HEK293 (cell line): ENCODE results near the gene PHTF1.

Source experiments
- CTCF ChIA-PET: fragments of 350-600 bp; formaldehyde crosslinking; extraction: SDS; loops from one replicate; lab custom pipeline; 2021; ENCODE audit warnings: antibody characterized with exemption; lab: Yijun Ruan, JAX
- POLR2A ChIA-PET: fragments of 300-600 bp; formaldehyde crosslinking; extraction: SDS; loops from one replicate; lab custom pipeline; 2020; ENCODE audit warnings: antibody characterized with exemption, inconsistent platforms; lab: Yijun Ruan, JAX
- H3K27ac ChIP-seq: fragments of 200-500 bp; sonication (Bioruptor generic); 2 replicates; pipeline ENCODE4 v1.5.1; 2014; ENCODE audit warnings: low read depth, low read length, control low read depth, inconsistent platforms; ENCODE audit errors: extremely low read depth
- H3K36me3 ChIP-seq, 2 experiments: fragments of 200-500 bp in 1 of 2; sonication (Bioruptor generic) in 1 of 2; 1 replicate in 1 of 2; 2 replicates in 1 of 2; pipeline ENCODE4 v1.5.1; 2014 to 2017; ENCODE audit warnings: inconsistent platforms in 2 of 2, low read length in 2 of 2; ENCODE audit not compliant: control insufficient read depth in 2 of 2, insufficient read depth in 1 of 2
- H3K4me1 ChIP-seq: fragments of 200-500 bp; sonication (Bioruptor generic); 2 replicates; pipeline ENCODE4 v1.5.1; 2014; ENCODE audit warnings: mild to moderate bottlenecking, low read length, inconsistent platforms; ENCODE audit not compliant: control insufficient read depth, insufficient read depth
- H3K4me3 ChIP-seq: 2 replicates; pipeline ENCODE4 v1.5.1; 2011; ENCODE audit warnings: low read depth, mild to moderate bottlenecking, control low read depth, low read length, moderate library complexity
- H3K9me3 ChIP-seq: fragments of 200-500 bp; sonication (Bioruptor generic); 2 replicates; pipeline ENCODE4 v1.5.1; 2014; ENCODE audit warnings: low read depth, low read length, inconsistent platforms; ENCODE audit not compliant: control insufficient read depth, insufficient read depth
- IKZF3 ChIP-seq: fragments of 450-650 bp; IDR thresholded peaks from 2 replicates; pipeline ENCODE4 v1.5.0; 2018; ENCODE audit warnings: missing biosample characterization, mild to moderate bottlenecking, missing genetic modification characterization, moderate library complexity
- KLF9 ChIP-seq: fragments of 450-650 bp; formaldehyde crosslinking; IDR thresholded peaks from 2 replicates; pipeline ENCODE4 v1.5.1; 2016; ENCODE audit warnings: missing biosample characterization, missing genetic modification characterization, low read depth
- MZF1 ChIP-seq: fragments of 450-650 bp; formaldehyde crosslinking; IDR thresholded peaks from 2 replicates; pipeline ENCODE4 v1.5.1; 2017; ENCODE audit warnings: missing biosample characterization, missing genetic modification characterization, borderline replicate concordance
- PRDM1 ChIP-seq: fragments of 450-650 bp; formaldehyde crosslinking; IDR thresholded peaks from 2 replicates; pipeline ENCODE4; 2016; ENCODE audit warnings: missing biosample characterization, missing genetic modification characterization
- PRDM2 ChIP-seq: fragments of 450-650 bp; formaldehyde crosslinking; IDR thresholded peaks from 2 replicates; pipeline ENCODE4 v1.5.1; 2016; ENCODE audit warnings: missing biosample characterization, missing genetic modification characterization, borderline replicate concordance
- YY2 ChIP-seq: fragments of 450-650 bp; formaldehyde crosslinking; IDR thresholded peaks from 2 replicates; pipeline ENCODE4 v1.5.1; 2016; ENCODE audit warnings: missing biosample characterization, missing genetic modification characterization
- ZFHX2 ChIP-seq: fragments of 450-650 bp; formaldehyde crosslinking; conservative IDR thresholded peaks from 2 replicates; pipeline ENCODE4 v1.5.1; 2016; ENCODE audit warnings: missing biosample characterization, missing genetic modification characterization
- ZNF112 ChIP-seq: fragments of 450-650 bp; formaldehyde crosslinking; IDR thresholded peaks from 2 replicates; pipeline ENCODE4 v1.5.0; 2017; ENCODE audit warnings: missing biosample characterization, missing genetic modification characterization
- ZNF146 ChIP-seq: fragments of 450-650 bp; formaldehyde crosslinking; IDR thresholded peaks from 2 replicates; pipeline ENCODE4 v1.5.1; 2016; ENCODE audit warnings: missing biosample characterization, missing genetic modification characterization
- ZNF202 ChIP-seq: fragments of 450-650 bp; formaldehyde crosslinking; IDR thresholded peaks from 2 replicates; pipeline ENCODE4 v1.5.1; 2016; ENCODE audit warnings: missing biosample characterization, missing genetic modification characterization, borderline replicate concordance
- ZNF221 ChIP-seq: fragments of 450-650 bp; formaldehyde crosslinking; IDR thresholded peaks from 2 replicates; pipeline ENCODE4 v1.5.1; 2017; ENCODE audit warnings: missing biosample characterization, missing genetic modification characterization, borderline replicate concordance
- ZNF223 ChIP-seq: fragments of 450-650 bp; formaldehyde crosslinking; IDR thresholded peaks from 2 replicates; pipeline ENCODE4 v1.5.1; 2016; ENCODE audit warnings: missing biosample characterization, missing genetic modification characterization
- ZNF335 ChIP-seq: fragments of 450-650 bp; formaldehyde crosslinking; conservative IDR thresholded peaks from 2 replicates; pipeline ENCODE4 v1.5.1; 2016; ENCODE audit warnings: missing biosample characterization, missing genetic modification characterization
- ZNF48 ChIP-seq: fragments of 450-650 bp; formaldehyde crosslinking; IDR thresholded peaks from 2 replicates; pipeline ENCODE4 v1.5.1; 2016; ENCODE audit warnings: missing biosample characterization, missing genetic modification characterization
- ZNF596 ChIP-seq: fragments of 450-650 bp; IDR thresholded peaks from 2 replicates; pipeline ENCODE4 v1.5.0; 2018; ENCODE audit warnings: missing biosample characterization, mild to moderate bottlenecking, missing genetic modification characterization, moderate library complexity
- ZNF785 ChIP-seq: fragments of 450-650 bp; formaldehyde crosslinking; IDR thresholded peaks from 2 replicates; pipeline ENCODE4 v1.5.1; 2016; ENCODE audit warnings: missing biosample characterization, missing genetic modification characterization
- TF ChIP-seq, protein P1 (sequence below): fragments of 450-650 bp; formaldehyde crosslinking; IDR thresholded peaks from 2 replicates; pipeline ENCODE4 v1.5.1; 2016; ENCODE audit warnings: missing biosample characterization, missing genetic modification characterization
- TF ChIP-seq, protein P2 (sequence below): fragments of 450-650 bp; formaldehyde crosslinking; conservative IDR thresholded peaks from 2 replicates; pipeline ENCODE4 v1.5.1; 2016; ENCODE audit warnings: low read depth, missing biosample characterization, missing genetic modification characterization

The PHTF1 gene

DNA sequence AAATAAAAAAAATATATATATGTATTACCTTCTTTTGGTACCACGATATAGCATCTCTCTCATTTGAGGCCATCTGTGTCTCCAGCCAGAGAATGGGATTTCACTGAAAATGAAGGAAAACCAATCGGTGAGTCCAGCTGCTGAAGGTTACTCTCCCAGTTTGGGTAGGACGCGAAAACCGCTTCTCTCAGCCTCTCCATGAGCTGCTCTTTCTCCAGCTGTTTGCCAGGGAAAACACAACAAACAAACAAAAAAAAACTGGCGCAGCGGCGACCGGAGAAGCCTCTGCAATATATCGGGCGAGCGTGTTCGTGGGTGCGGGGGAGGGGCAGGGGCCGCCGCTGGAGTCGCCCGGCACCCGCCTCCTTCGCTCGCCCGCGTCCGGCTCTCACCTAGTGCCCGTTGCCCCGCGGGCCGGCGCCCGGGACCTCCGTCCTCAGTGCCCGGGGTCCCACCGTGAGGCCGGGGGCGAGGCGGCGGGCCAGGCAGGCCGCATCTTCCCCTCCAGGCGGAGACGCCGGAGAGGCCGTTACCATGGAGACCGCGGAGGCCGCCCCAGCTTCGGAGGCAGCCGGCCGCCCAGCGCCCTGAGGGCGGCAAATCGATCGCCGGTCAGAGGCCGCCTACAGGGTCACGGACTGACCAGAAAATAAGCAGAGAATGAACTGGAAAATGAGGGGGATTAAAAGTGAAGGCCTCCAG lies 504 bp downstream of the PHTF1 start (continued):
- TF ChIP-seq, protein P1, sequence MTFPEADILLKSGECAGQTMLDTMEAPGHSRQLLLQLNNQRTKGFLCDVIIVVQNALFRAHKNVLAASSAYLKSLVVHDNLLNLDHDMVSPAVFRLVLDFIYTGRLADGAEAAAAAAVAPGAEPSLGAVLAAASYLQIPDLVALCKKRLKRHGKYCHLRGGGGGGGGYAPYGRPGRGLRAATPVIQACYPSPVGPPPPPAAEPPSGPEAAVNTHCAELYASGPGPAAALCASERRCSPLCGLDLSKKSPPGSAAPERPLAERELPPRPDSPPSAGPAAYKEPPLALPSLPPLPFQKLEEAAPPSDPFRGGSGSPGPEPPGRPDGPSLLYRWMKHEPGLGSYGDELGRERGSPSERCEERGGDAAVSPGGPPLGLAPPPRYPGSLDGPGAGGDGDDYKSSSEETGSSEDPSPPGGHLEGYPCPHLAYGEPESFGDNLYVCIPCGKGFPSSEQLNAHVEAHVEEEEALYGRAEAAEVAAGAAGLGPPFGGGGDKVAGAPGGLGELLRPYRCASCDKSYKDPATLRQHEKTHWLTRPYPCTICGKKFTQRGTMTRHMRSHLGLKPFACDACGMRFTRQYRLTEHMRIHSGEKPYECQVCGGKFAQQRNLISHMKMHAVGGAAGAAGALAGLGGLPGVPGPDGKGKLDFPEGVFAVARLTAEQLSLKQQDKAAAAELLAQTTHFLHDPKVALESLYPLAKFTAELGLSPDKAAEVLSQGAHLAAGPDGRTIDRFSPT, result 0 out of 2 replicates have a peak, but pooled peaks have one; percentile 55
- TF ChIP-seq ZNF335 (tag by site-specific recombination) (peak; percentile 98), ZNF785 (tag by site-specific recombination) (peak; percentile 59; the same call in 1 of the 2 replicates), ZNF48 (tag by site-specific recombination) (no peak), ZNF223 (tag by site-specific recombination) (no peak), ZNF202 (tag by site-specific recombination) (no peak), KLF9 (tag by site-specific recombination) (peak; percentile 25; the same call in 1 of the 2 replicates), ZNF146 (tag by site-specific recombination) (0 out of 2 replicates have a peak, but pooled peaks have one; percentile 3), PRDM1 (tag by site-specific recombination) (peak; percentile 80), ZNF221 (tag by site-specific recombination) (no peak), IKZF3 (tag by site-specific recombination) (peak; percentile 43), YY2 (tag by site-specific recombination) (0 out of 2 replicates have a peak, but pooled peaks have one; percentile 8), ZNF596 (peak; percentile 7; the same call in 1 of the 2 replicates)
- TF ChIP-seq, protein P2, sequence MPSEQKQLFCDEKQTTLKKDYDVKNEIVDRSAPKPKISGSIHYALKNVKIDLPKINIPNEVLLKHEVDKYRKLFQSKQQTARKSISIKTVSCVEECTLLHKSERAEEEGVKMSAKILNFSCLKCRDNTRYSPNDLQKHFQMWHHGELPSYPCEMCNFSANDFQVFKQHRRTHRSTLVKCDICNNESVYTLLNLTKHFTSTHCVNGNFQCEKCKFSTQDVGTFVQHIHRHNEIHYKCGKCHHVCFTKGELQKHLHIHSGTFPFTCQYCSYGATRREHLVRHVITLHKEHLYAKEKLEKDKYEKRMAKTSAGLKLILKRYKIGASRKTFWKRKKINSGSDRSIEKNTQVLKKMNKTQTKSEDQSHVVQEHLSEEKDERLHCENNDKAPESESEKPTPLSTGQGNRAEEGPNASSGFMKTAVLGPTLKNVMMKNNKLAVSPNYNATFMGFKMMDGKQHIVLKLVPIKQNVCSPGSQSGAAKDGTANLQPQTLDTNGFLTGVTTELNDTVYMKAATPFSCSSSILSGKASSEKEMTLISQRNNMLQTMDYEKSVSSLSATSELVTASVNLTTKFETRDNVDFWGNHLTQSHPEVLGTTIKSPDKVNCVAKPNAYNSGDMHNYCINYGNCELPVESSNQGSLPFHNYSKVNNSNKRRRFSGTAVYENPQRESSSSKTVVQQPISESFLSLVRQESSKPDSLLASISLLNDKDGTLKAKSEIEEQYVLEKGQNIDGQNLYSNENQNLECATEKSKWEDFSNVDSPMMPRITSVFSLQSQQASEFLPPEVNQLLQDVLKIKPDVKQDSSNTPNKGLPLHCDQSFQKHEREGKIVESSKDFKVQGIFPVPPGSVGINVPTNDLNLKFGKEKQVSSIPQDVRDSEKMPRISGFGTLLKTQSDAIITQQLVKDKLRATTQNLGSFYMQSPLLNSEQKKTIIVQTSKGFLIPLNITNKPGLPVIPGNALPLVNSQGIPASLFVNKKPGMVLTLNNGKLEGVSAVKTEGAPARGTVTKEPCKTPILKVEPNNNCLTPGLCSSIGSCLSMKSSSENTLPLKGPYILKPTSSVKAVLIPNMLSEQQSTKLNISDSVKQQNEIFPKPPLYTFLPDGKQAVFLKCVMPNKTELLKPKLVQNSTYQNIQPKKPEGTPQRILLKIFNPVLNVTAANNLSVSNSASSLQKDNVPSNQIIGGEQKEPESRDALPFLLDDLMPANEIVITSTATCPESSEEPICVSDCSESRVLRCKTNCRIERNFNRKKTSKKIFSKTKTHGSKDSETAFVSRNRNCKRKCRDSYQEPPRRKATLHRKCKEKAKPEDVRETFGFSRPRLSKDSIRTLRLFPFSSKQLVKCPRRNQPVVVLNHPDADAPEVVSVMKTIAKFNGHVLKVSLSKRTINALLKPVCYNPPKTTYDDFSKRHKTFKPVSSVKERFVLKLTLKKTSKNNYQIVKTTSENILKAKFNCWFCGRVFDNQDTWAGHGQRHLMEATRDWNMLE (tag by site-specific recombination), result peak; percentile 21; the same call in 1 of the 2 replicates
- TF ChIP-seq, all 188 proteins: peak for 16

DNA sequence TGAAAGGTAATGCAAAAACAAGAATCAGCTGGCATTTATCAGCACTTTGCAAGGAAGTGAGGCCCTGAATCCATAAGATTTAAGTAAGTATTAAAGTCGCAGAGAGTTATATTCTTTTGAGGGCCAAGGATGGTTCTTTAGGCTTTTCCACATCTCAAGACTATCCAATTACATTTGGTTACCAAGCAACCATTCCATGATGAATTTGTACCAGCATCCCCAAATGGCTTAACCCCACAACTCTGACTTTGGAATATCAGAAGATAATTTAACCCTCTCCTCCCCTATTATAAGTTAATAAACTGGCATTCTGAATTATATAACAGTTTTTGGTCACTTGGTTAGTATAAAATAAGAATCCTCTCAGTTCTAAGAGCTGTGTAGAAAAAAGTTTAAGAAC lies 2.8 kb downstream of the PHTF1 start:
- Histone ChIP-seq H3K36me3 (peaks cover 3 to 35% of the 10 kb centered on the region in 2 experiments; a peak in 2 of 3 replicates), H3K27ac (no peak overlapping the region), H3K4me1 (no peaks in the 10 kb centered on the region), H3K9me3 (no peaks in the 10 kb centered on the region), H3K4me3 (no peak overlapping the region)
- ChIA-PET POLR2A (interaction anchor here (0.6 kb wide), 1 partner anchor 167 kb away, joined by 3 read pairs; no protein-coding TSS in a partner anchor), CTCF (interaction anchor here (0.6 to 0.7 kb wide), 2 partner anchors 224 to 678 kb away, joined by 3 read pairs; no protein-coding TSS in a partner anchor)
- TF ChIP-seq ZFHX2 (tag by site-specific recombination) (no peak), ZNF112 (tag by site-specific recombination) (no peak), MZF1 (tag by site-specific recombination) (no peak), PRDM2 (no peak)
